Measurements from ENCODE around the gene ZNF444.
"Not testable (repeated sequence)": the region's sequence is repeated elsewhere in the genome, so short reads cannot be mapped to it uniquely, and the experiment has no call there.

Gene ZNF444

GRCh38 chr19:56174086-56174485, 33.0 kb downstream of the ZNF444 start:
- no peak for DNase-seq (ENCODE audit: low read depth)

DNA sequence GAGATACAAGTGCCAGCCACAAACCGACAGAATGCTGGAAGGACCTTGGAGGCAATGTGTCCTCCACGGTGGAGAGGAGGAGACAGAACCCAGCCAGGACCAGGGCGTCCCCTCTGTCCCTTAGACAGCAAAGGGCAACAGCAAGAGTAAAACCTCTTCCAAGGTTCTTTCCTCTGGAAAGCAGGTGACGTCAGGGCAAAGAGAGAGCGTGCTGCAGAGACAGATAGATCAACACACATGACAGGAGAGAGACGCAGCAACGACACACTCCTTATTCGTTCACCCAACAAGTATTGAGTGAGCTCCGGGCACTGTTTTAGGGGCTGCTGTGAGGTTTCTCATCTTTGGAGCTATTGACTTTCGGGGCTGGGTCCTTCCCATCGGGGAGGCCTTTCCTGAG, 33.5 kb downstream of the ZNF444 start:
- H3K4me3 ChIP-seq (ENCODE audit: control insufficient read depth, low read depth, low read length), result no peak overlapping the region
- no peak for DNase-seq (ENCODE audit: low read depth)
- TF ChIP-seq, protein P1, sequence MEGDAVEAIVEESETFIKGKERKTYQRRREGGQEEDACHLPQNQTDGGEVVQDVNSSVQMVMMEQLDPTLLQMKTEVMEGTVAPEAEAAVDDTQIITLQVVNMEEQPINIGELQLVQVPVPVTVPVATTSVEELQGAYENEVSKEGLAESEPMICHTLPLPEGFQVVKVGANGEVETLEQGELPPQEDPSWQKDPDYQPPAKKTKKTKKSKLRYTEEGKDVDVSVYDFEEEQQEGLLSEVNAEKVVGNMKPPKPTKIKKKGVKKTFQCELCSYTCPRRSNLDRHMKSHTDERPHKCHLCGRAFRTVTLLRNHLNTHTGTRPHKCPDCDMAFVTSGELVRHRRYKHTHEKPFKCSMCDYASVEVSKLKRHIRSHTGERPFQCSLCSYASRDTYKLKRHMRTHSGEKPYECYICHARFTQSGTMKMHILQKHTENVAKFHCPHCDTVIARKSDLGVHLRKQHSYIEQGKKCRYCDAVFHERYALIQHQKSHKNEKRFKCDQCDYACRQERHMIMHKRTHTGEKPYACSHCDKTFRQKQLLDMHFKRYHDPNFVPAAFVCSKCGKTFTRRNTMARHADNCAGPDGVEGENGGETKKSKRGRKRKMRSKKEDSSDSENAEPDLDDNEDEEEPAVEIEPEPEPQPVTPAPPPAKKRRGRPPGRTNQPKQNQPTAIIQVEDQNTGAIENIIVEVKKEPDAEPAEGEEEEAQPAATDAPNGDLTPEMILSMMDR (IDR thresholded peaks at IDR 0.05; ENCODE audit: control insufficient read depth, insufficient read depth, low read depth, low read length, missing control alignments), result no peak

More at GRCh38 chr19:56174086-56174485, 33.0 kb downstream of the ZNF444 start:
- TF ChIP-seq, protein P1 (IDR thresholded peaks at IDR 0.05; ENCODE audit: control insufficient read depth, insufficient read depth, low read depth, low read length, missing control alignments), result no peak
- H3K4me3 ChIP-seq (ENCODE audit: control insufficient read depth, low read depth, low read length), result no peak overlapping the region

GRCh38 chr19:56175861-56176307, 34.8 kb downstream of the ZNF444 start, which contains the start of gene GALP:
GALP (plus strand) TSS chr19:56176008; CDS start chr19:56177109, 1,101 bp downstream.
- not testable (repeated sequence) for DNase-seq (ENCODE audit: low read depth); H3K4me3 ChIP-seq (ENCODE audit: control insufficient read depth, low read depth, low read length)

DNA sequence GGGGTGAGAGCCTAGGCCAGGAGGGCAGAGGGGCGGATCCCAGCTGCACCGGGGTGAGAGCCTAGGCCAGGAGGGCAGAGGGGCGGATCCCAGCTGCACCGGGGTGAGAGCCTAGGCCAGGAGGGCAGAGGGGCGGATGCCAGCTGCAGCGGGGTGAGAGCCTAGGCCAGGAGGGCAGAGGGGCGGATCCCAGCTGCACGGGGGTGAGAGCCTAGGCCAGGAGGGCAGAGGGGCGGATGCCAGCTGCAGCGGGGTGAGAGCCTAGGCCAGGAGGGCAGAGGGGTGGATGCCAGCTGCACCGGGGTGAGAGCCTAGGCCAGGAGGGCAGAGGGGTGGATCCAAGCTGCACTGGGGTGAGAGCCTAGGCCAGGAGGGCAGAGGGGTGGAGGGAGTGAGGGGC, 35.2 kb downstream of the ZNF444 start:
- not testable (repeated sequence) for H3K4me3 ChIP-seq (ENCODE audit: control insufficient read depth, low read depth, low read length); DNase-seq (ENCODE audit: low read depth)

- no peak overlapping the region for H3K4me3 ChIP-seq (ENCODE audit: control insufficient read depth, low read depth, low read length)
- DNase-seq (ENCODE audit: low read depth), result no peak
- TF ChIP-seq, protein P1 (IDR thresholded peaks at IDR 0.05; ENCODE audit: control insufficient read depth, insufficient read depth, low read depth, low read length, missing control alignments), result no peak
These were observed 35.8 kb downstream of the ZNF444 start for GRCh38 chr19:56176881-56177280.

- TF ChIP-seq, protein P1 (IDR thresholded peaks at IDR 0.05; ENCODE audit: control insufficient read depth, insufficient read depth, low read depth, low read length, missing control alignments), result no peak
- DNase-seq (ENCODE audit: low read depth), result no peak
- H3K4me3 ChIP-seq (ENCODE audit: control insufficient read depth, low read depth, low read length), result no peak overlapping the region
These were observed 36.6 kb downstream of the ZNF444 start for GRCh38 chr19:56177564-56178243.

GRCh38 chr19:56189785-56190184, 48.7 kb downstream of the ZNF444 start:
- H3K4me3 ChIP-seq (ENCODE audit: control insufficient read depth, low read depth, low read length), result no peak overlapping the region
- TF ChIP-seq, protein P1 (IDR thresholded peaks at IDR 0.05; ENCODE audit: control insufficient read depth, insufficient read depth, low read depth, low read length, missing control alignments), result no peak
- no peak for DNase-seq (ENCODE audit: low read depth)

DNA sequence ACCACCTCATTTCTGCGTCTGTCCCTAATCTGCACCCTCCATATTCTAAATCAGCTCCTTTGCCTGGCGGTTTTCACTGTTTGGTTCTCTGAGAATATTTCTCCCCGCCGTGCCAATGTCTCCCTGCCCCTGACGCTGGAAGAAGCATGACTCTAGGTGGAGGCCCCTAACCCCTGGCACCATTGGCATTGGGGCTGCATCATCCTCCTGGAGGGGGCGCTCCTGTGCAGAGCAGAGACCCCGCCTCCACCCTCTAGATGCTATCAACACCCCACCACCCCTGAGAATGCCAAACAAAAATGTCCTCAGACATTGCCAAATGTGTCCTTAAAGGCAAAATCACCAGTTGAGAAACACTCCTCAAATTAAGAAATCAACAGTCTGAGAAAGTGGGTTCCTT, 50.0 kb downstream of the ZNF444 start:
- H3K4me3 ChIP-seq (ENCODE audit: control insufficient read depth, low read depth, low read length), result no peak overlapping the region
- DNase-seq (ENCODE audit: low read depth), result no peak
- TF ChIP-seq, protein P1 (IDR thresholded peaks at IDR 0.05; ENCODE audit: control insufficient read depth, insufficient read depth, low read depth, low read length, missing control alignments), result no peak

All from AG09309 (cell line).